Putamen (tissue), 1 donor: ENCODE results near the gene THSD8.

Experiments used
- DNase-seq: peaks from one replicate; pipeline ENCODE4 v3.0.0-alpha.2; 2016; ENCODE audit warnings: low spot score

THSD8 gene

GRCh38 chr19:12801466-12802266 is at the start of gene THSD8, which contains the start of gene PRDX2:
Gene THSD8 (plus strand): TSS chr19:12802069. CDS start chr19:12802072, 3 bp downstream.
Gene PRDX2 (minus strand): TSS chr19:12801800. CDS start chr19:12801261, 539 bp downstream.
- no peak for DNase-seq

DNA sequence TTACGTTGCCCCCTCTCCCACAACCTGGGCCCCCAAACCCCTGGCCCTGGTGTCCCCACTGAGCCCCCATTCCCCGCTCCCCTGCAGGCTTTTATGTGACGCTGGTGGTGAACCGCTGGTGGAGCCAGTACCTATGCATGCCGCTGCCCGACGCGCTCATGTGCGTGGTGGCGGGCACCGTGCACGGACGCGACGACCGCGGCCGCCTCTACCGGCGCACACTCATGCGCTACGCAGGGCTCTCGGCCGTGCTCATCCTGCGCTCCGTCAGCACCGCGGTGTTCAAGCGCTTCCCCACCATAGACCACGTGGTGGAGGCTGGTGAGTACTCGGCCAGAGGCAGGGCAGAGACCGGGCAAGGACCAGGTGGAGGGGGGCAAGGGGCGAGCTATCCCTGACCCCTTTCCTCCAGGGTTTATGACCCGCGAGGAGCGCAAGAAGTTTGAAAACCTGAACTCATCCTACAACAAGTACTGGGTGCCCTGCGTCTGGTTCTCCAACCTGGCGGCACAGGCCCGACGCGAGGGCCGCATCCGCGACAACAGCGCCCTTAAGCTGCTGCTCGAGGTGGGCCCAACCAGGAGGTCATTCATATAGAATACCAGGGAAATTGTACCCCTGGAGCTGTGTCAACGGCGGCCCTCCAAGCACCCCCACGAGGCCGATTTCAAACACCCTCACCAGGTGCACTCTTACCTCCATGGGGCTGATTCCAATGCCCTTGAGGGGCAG is 47.2 kb upstream of the THSD8 start:
- no peak for DNase-seq

DNA sequence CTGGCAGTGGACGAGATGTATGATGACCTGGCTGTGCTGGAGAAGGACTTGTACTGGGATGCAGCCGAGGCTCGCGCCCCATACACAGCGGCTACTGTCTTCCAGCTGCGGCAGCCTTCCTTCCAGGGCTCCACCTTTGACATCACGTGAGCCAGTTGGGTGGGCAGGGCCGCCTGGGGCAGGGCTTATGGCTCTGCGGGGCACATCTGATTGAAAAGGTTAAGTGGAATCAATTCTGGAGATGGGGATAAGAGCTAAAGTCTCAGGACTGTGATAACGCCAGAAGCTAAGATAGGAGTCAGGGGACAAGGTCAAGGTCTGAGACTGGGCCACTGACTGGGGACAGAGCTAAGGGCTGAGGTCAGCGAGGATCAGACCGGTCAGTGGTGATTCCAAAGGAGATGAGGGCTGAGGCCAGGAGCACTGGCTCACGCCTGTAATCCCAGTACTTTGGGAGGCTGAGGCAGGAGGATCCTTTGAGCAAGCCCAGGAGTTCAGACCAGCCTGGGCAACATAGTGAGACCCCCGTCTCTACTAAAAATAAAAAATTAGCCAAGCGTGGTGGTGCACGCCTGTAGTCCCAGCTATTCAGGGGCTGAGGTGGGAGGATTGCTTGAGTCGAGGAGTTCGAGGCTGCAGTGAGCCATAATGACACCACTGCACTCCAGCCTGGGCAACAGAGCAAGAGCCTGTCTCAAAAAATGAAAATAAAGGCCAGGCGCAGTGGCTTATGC is 45.6 kb upstream of the THSD8 start:
- no peak for DNase-seq

DNA sequence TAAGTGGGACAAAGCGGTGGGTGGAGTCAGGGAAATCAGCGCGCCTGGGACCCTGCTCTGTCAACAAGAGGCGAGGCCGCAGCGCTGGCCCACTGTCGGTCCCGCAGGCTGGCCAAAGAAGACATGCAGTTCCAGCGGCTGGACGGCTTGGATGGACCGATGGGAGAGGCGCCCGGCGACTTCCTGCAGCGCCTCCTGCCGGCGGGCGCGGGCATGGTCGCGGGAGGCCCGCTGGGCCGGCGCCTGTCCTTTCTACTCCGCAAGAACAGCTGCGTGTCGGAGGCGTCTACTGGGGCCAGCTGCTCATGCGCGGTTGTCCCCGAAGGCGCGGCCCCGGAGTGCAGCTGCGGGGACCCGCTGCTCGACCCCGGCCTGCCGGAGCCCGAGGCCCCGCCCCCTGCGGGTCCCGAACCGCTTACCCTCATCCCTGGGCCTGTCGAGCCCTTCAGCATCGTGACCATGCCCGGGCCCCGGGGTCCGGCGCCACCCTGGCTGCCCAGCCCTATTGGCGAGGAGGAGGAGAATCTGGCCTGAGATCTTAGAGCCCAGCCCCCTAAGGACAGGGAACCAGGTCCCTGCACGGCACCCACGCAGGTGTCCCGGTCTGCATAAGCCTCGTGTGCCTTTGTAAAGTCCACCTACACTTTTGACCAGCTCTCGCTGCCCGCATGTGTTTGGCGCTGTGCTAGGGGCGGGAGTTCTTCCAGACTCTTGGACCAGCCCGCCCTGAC is 44.2 kb upstream of the THSD8 start:
- peak; percentile 38 for DNase-seq

DNA sequence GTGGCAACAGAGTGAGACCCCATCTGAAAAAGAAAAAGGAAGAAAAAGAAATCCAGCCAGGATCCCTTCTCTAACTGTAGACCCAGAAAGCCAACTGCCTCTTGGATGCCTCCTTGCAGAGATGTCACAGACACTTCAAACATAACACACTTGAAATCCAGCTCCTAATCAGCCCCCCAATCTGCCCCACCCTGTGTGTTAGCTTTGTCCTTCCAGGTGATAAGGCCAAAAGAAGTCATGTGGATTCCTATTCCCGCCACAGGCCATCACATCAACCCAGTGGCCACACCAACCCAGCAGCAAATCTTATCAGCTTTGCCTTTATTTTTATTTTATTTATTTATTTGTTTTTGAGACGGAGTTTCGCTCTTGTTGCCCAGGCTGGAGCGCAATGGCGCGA is 42.2 kb upstream of the THSD8 start:
- DNase-seq: no peak

DNA sequence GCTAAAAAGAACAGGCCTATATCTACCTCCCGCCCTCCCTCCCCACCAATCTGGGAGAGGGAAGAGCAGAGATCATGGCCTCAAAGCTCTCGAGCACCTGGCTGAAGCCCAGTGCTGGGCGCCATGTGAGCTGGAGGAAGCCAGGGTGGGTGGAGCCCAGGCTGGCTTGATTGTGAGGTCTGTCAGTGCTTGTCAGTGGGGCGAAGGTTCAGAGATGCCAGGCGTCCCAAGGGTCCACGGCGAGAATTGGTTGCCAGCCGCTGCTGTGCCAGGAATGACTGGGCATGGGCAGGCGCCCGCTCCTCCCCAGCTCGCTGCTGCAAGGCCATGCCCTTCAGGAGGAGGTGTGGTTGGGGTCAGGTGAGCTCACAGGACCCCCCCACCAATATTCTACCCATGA is 38.8 kb upstream of the THSD8 start:
- DNase-seq: no peak

- no peak for DNase-seq
These were observed 37.2 kb upstream of the THSD8 start for GRCh38 chr19:12764698-12765097.

GRCh38 chr19:12766051-12766521 is 35.8 kb upstream of the THSD8 start:
- no peak for DNase-seq

- DNase-seq: no peak
These were observed 34.7 kb upstream of the THSD8 start for GRCh38 chr19:12767150-12767549.

DNA sequence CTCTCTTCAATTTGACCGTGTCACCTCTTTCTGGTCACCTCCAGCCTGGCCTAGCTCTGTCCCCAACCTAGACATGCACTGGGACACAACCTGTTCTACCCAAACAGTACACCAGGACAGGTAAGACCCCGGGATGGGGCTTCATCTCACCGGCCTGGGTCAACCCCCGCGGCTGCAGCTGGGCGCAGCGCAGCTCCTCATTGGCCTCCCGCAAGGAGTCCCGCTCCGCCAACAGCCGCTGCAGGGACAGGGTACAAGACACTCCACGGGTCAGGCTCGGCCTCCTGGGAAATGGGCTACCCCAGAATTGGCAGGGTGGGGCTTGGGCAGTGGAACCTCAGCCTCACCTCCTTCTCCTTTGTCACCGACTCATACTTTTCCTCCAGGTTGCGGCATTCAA is 34.2 kb upstream of the THSD8 start:
- DNase-seq: no peak

DNA sequence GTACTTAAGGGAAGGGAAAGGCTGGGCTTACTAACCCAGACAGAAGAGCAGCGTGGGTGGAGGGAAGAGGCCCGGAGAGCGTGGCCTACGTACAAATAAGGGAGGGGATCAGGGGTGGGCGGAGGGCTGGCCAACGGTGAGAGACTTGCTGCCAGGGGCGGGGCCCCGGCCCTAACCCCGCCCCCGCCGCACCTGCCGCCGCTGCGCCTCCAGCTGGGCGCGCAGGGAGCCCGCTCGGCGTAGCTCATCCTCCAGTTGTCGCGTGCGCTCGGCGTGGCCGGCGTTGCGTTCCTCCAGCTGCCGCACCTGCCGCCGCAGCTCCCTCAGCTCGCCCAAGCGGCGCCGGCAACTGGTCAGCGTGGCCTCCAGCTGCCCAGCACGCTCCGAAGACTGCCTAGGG is 32.2 kb upstream of the THSD8 start:
- DNase-seq: no peak

GRCh38 chr19:12770922-12771321 is 30.9 kb upstream of the THSD8 start:
- no peak for DNase-seq

DNA sequence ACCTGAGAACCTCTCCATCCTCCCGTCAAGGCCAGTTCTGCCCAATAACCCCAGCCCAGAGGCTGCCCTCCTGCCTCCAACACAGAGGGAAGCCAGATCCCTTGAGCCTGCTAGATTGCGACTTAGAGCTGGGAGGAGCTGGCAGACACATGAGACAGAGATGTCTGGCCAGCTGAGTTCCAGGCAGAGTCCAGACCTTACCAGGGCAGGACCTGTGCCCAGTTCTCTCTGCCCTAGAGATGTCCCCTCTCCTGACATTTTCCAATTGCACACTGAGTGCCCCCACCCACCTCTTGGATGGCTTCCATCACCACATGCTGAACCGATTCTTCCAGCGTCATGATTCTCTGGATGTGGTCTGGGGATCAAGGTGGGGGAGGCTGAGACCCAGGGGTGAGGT is 29.5 kb upstream of the THSD8 start:
- no peak for DNase-seq

GRCh38 chr19:12773571-12773970 is 28.3 kb upstream of the THSD8 start:
- DNase-seq: no peak

DNA sequence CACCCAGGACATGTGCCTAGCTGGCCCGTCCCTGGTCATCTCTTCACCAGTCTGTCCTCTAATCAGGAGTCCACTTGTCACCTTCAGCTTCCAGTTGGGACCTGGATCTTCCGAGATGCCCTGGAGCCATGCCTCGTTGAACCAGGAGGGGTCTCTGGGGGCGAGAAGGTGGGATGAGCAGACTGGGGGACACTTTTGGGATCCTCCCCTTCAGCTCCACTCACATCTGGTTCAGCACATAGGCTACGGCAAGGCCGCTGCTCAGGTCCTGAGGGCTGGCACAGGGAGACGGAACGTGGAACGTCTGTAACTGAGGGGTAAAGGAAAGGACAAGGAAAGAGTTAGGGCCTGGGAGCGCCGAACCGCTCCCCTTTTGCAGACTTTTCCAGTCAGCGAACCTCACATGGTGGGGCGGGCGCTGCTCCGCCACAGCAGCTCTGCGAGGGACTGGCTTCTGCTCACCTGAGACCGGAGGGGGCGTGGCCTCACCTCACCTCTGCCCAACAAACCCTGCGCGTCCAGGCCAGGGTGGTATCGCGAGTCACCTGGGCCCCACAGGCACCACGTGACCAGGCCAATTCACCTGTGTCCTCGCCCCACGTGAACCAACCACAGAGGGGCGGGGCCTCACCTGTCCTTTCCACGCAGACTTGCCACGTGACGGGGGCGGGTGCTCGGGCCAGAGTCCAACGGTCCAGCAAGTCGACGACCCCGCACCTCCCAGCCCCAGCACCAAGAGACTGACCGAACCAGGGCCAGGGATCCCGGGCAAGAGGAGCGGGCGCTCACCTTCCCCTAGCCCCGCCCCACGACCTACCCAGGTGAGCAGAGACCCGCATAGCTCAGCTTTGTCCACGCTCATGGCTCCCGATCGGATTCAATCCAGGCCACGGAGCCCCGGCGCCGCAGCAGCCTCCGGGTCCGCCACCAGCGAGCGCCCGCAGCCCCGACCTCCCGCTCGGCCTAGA is 27.0 kb upstream of the THSD8 start, which contains the start of gene HOOK2:
Gene HOOK2, minus strand, starts transcription at position 965 of the 968 bp plus-strand sequence. Its CDS starts 103 bp downstream, at position 862.
- DNase-seq: no peak

- DNase-seq: peak; percentile 75
These were observed 24.5 kb upstream of the THSD8 start for GRCh38 chr19:12777217-12778016.

GRCh38 chr19:12778017-12778904 is 23.6 kb upstream of the THSD8 start:
- no peak for DNase-seq

DNA sequence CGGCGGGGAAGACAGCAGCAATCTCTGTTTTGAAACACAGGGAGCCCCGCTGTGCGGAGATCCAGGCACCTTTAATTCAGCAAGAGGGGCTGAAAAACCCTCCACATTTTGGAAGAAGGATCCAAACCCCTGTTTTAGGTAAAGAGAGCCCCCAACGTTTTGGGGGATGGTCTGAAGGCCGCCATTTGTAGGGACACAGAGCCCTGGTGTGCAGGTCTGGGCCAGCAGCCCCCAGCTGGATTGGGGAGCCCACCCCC is 23.0 kb upstream of the THSD8 start:
- no peak for DNase-seq
